ENCODE results near the gene SLC19A2. TPM values are rescaled to one million over a fixed set of nuclear protein-coding genes. Genes with fewer than 3 reads are reported as not detected.

SLC19A2 gene
- total and polyA plus RNA-seq, 2 of the 8 experiments (the other 6 are each of a cell fraction or from before 2014, with no cell fraction given), result 21.2 to 23.2 TPM

GRCh38 chr1:169443923-169444322 is 41.8 kb downstream of the SLC19A2 start:
- ChIA-PET POLR2A (ENCODE audit: partially characterized antibody) (no interaction called here), CTCF (ENCODE audit: partially characterized antibody) (no interaction called here)
- no peak overlapping the region for H3K4ac ChIP-seq (replicated peaks; ENCODE audit: insufficient read length, low read depth, low read length)
- H3K4me1 ChIP-seq (replicated peaks in 1 of 4; ENCODE audit: control insufficient read depth in 3 of 4, insufficient read depth in 4 of 4, low read length in 3 of 4), result no peaks in the 10 kb centered on the region
- H3K18ac ChIP-seq (ENCODE audit: extremely low read depth, low read length), result no peak overlapping the region
- no peak overlapping the region for H4K91ac ChIP-seq (replicated peaks; ENCODE audit: insufficient read length, low read length)
- no peak overlapping the region for H3K23ac ChIP-seq (ENCODE audit: insufficient read length)
- H3K56ac ChIP-seq (replicated peaks; ENCODE audit: insufficient read length, low read depth, low read length), result no peak overlapping the region
- no peak overlapping the region for H3K4me3 ChIP-seq (ENCODE audit: extremely low read depth in 1 of 4, insufficient read depth in 2 of 4, low read depth in 3 of 4, low read length in 4 of 4)
- no peak overlapping the region for H2AK5ac ChIP-seq (ENCODE audit: low read depth, low read length)
- H3K27ac ChIP-seq (ENCODE audit: low read depth, low read length), result no peak overlapping the region
- no peak overlapping the region for H3K4me2 ChIP-seq (ENCODE audit: insufficient read depth in 1 of 2, low read depth in 2 of 2, low read length in 2 of 2)
- FAIRE-seq (no peak), DNase-seq (ENCODE audit: low read depth in 1 of 2, low spot score in 2 of 2) (no peak)
- H3K23me2 ChIP-seq (ENCODE audit: low read depth, low read length), result no peaks in the 10 kb centered on the region
- H2BK15ac ChIP-seq (ENCODE audit: low read length), result no peak overlapping the region
- no peak overlapping the region for H3K9ac ChIP-seq (replicated peaks in 1 of 4; ENCODE audit: extremely low read depth in 1 of 4, low read depth in 3 of 4, low read length in 3 of 4)
- H2BK12ac ChIP-seq (ENCODE audit: low read depth, low read length), result no peak overlapping the region
- H4K8ac ChIP-seq (ENCODE audit: extremely low read depth, insufficient read depth, low read length), result no peak overlapping the region
- H2BK20ac ChIP-seq (ENCODE audit: low read length), result no peak overlapping the region
- no peaks in the 10 kb centered on the region for H4K20me1 ChIP-seq (replicated peaks in 1 of 2; ENCODE audit: control insufficient read depth in 1 of 2, insufficient read depth in 2 of 2, low read length in 2 of 2)
- no peak overlapping the region for H2BK120ac ChIP-seq (replicated peaks; ENCODE audit: low read depth, low read length)
- no peaks in the 10 kb centered on the region for H3K79me1 ChIP-seq (ENCODE audit: low read depth, low read length)
- H3K79me2 ChIP-seq (ENCODE audit: control insufficient read depth in 1 of 2, insufficient read depth in 2 of 2, low read length in 2 of 2), result no peaks in the 10 kb centered on the region
- H3K36me3 ChIP-seq (ENCODE audit: control insufficient read depth in 2 of 4, insufficient read depth in 4 of 4, low read length in 3 of 4), result no peaks in the 10 kb centered on the region
- no peaks in the 10 kb centered on the region for H3K9me3 ChIP-seq (ENCODE audit: insufficient read depth in 2 of 2, low read depth in 1 of 2, low read length in 1 of 2)
- no peak overlapping the region for H4K5ac ChIP-seq (ENCODE audit: insufficient read length, low read depth, low read length)
- H3K27me3 ChIP-seq (replicated peaks in 1 of 4; ENCODE audit: control insufficient read depth in 3 of 4, extremely low read depth in 1 of 4, insufficient read depth in 3 of 4, low read length in 3 of 4), result no peaks in the 10 kb centered on the region
- H2BK5ac ChIP-seq (ENCODE audit: low read depth, low read length), result no peak overlapping the region
- WGBS, 2 experiments (ENCODE audit: extremely low coverage in 1 of 2, insufficient coverage in 1 of 2, insufficient read length in 1 of 2, insufficient replicate concordance in 2 of 2, low coverage in 1 of 2, low lambda C conversion rate in 2 of 2, missing lambda C conversion rate in 1 of 2), result 75% methylated on average over 3 of the region's 3 CpGs; no CpG with 5 or more reads in 1 of the 2 experiments
- H3K14ac ChIP-seq (ENCODE audit: insufficient read length), result no peak overlapping the region
- no peak overlapping the region for H2AFZ ChIP-seq (ENCODE audit: low read length)
- no peak for TF ChIP-seq BRCA1 (IDR thresholded peaks at IDR 0.05; ENCODE audit: low read depth, low read length)
- TF ChIP-seq CEBPB (IDR thresholded peaks at IDR 0.05; ENCODE audit: low read depth, low read length), result no peak
- TF ChIP-seq ASH2L (IDR thresholded peaks at IDR 0.05; ENCODE audit: low read length), result no peak
- TF ChIP-seq TBP (IDR thresholded peaks at IDR 0.05; ENCODE audit: low read depth, low read length), result no peak
- no peak for TF ChIP-seq FOSL1 (IDR thresholded peaks at IDR 0.05; ENCODE audit: insufficient read depth, low read depth, low read length)
- TF ChIP-seq SP4 (IDR thresholded peaks at IDR 0.05; ENCODE audit: low read length), result no peak
- no peak for TF ChIP-seq POU5F1 (IDR thresholded peaks at IDR 0.05; ENCODE audit: low read depth, low read length)
- TF ChIP-seq NANOG (IDR thresholded peaks at IDR 0.05; ENCODE audit: insufficient read depth, low read depth, low read length, poor library complexity, severe bottlenecking), result no peak
- TF ChIP-seq SAP30 (IDR thresholded peaks at IDR 0.05; ENCODE audit: insufficient read depth, insufficient replicate concordance, low read length), result no peak
- TF ChIP-seq CHD2 (IDR thresholded peaks at IDR 0.05; ENCODE audit: low read length), result no peak
- no peak for TF ChIP-seq RAD21 (IDR thresholded peaks at IDR 0.05 in 1 of 2, conservative IDR thresholded peaks at IDR 0.05 in 1 of 2; ENCODE audit: low read depth in 2 of 2, low read length in 2 of 2)
- no peak for TF ChIP-seq CREB1 (IDR thresholded peaks at IDR 0.05)
- TF ChIP-seq SRF (IDR thresholded peaks at IDR 0.05; ENCODE audit: low read depth, low read length), result no peak
- no peak for TF ChIP-seq EZH2 (IDR thresholded peaks at IDR 0.05; ENCODE audit: low read depth, low read length, severe bottlenecking)
- TF ChIP-seq YY1 (IDR thresholded peaks at IDR 0.05; ENCODE audit: low read depth, low read length), result no peak

All from H1 (cell line).